WERI-Rb-1 (cell line): ENCODE results near the gene ANKMY2.

Experiments used
- DNase-seq: peaks from one replicate; pipeline ENCODE4 v3.0.0-alpha.2; 2020
- H3K27ac ChIP-seq: fragments of 250-450 bp; sonication (Bioruptor Pico); 2 replicates; pipeline ENCODE4 v1.5.1; 2020; ENCODE audit warnings: mild to moderate bottlenecking, moderate library complexity
- H3K27me3 ChIP-seq: fragments of 250-450 bp; sonication (Bioruptor Pico); 2 replicates; pipeline ENCODE4 v1.5.1; 2021; ENCODE audit warnings: mild to moderate bottlenecking, low read depth, moderate library complexity; ENCODE audit not compliant: insufficient read depth, severe bottlenecking
- H3K36me3 ChIP-seq: fragments of 250-450 bp; sonication (Bioruptor Pico); 2 replicates; pipeline ENCODE4 v1.5.1; 2020; ENCODE audit warnings: mild to moderate bottlenecking, moderate library complexity
- H3K4me3 ChIP-seq: 2 replicates; pipeline ENCODE4 v1.5.1; 2011; ENCODE audit warnings: low read depth, mild to moderate bottlenecking, control low read depth, low read length
- H3K9me3 ChIP-seq: fragments of 250-450 bp; sonication (Bioruptor Pico); 2 replicates; pipeline ENCODE4 v1.5.1; 2021; ENCODE audit warnings: mild to moderate bottlenecking, moderate library complexity; ENCODE audit not compliant: severe bottlenecking
- CTCF ChIP-seq: IDR thresholded peaks from 2 replicates; pipeline ENCODE4 v1.5.1; 2011; ENCODE audit warnings: low read depth, mild to moderate bottlenecking, control low read depth, inconsistent platforms, low read length

ANKMY2 gene

DNA sequence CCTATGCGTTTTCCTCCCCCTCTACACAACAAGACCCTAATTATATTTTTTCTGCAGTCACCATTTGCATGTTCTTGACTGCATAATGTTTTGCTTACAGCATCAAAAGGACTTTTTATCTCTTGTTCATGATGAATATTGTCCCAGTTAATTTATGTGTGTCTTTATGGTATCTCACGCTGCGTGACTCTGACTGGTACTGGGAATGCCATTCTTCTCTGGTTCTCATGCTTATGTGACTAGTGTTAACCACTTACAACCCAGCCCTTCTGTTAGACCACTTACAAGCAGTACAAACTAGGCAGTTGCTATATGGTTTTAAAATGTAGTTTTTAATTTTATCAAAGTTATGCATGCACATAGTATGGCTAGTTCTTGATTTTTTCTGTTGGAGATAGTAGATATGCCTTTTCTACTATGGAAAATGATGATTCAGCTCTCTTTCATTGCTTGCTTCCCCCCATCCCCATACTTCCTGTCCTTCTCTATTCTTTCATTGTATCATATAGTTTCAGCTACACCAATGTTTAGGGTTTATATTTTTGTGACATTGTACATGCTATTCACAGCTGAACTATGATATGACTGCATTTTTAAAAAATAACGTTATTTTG lies 25.3 kb upstream of the ANKMY2 start:
- Histone ChIP-seq H3K36me3 (peaks cover 49% of the 10 kb centered on the region), H3K9me3 (no peaks in the 10 kb centered on the region), H3K27me3 (no peaks in the 10 kb centered on the region), H3K27ac (no peak overlapping the region), H3K4me3 (no peak overlapping the region)
- DNase-seq: no peak
- TF ChIP-seq CTCF: no peak

DNA sequence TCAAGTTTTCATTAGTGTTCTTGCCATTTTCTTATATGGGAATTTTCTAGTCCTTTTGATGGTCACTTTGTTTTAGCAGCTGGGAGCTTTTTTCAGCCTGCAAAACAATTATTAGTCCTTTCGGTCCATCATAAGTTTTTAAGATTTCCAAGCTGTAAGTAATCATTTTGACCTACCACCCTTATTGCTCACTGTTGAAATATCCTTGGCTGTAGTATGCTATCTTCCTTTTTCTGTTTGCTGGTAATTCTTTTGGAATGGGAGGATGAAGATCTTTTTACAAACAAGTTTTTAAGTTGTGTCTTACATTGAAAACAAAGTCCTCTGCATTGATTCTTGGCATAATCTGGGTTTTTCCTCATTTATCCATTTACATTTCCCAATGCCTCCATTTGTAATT lies 24.5 kb upstream of the ANKMY2 start:
- Histone ChIP-seq H3K27me3 (no peaks in the 10 kb centered on the region), H3K36me3 (peaks cover 46% of the 10 kb centered on the region), H3K9me3 (no peaks in the 10 kb centered on the region), H3K4me3 (no peak overlapping the region), H3K27ac (no peak overlapping the region)
- DNase-seq: no peak
- TF ChIP-seq CTCF: no peak

DNA sequence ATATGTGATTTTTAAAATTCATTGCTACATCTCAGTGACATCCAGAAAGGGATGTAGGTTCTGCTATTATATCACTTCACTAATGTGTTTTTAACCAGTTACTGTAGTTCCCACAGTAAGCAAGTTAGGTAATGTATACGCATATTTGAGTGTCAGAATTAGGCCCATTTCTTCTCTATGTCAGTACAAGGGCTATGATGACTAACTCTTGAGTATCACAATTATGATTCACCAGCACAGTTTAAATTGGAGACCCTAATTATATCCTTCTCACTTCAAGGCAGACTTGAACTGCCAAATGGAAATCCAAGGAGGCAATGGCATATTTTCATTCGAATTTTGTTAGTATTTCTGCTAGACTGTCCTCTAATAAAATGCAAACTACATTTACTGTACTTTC lies 24.0 kb upstream of the ANKMY2 start:
- H3K9me3 ChIP-seq: no peaks in the 10 kb centered on the region
- no peak for TF ChIP-seq CTCF
- no peak overlapping the region for H3K4me3 ChIP-seq
- no peaks in the 10 kb centered on the region for H3K27me3 ChIP-seq
- H3K27ac ChIP-seq: no peak overlapping the region
- peaks cover 41% of the 10 kb centered on the region for H3K36me3 ChIP-seq
- no peak for DNase-seq

GRCh38 chr7:16668978-16669377 lies 23.4 kb upstream of the ANKMY2 start:
- H3K27me3 ChIP-seq: no peaks in the 10 kb centered on the region
- no peaks in the 10 kb centered on the region for H3K9me3 ChIP-seq
- DNase-seq: no peak
- H3K4me3 ChIP-seq: no peak overlapping the region
- TF ChIP-seq CTCF: no peak
- H3K36me3 ChIP-seq: peaks cover 37% of the 10 kb centered on the region
- no peak overlapping the region for H3K27ac ChIP-seq

GRCh38 chr7:16668049-16668858 lies 22.7 kb upstream of the ANKMY2 start:
- no peak for TF ChIP-seq CTCF
- DNase-seq: no peak
- Histone ChIP-seq H3K27ac (no peak overlapping the region), H3K27me3 (no peaks in the 10 kb centered on the region), H3K36me3 (peaks cover 34% of the 10 kb centered on the region), H3K9me3 (no peaks in the 10 kb centered on the region), H3K4me3 (no peak overlapping the region)

DNA sequence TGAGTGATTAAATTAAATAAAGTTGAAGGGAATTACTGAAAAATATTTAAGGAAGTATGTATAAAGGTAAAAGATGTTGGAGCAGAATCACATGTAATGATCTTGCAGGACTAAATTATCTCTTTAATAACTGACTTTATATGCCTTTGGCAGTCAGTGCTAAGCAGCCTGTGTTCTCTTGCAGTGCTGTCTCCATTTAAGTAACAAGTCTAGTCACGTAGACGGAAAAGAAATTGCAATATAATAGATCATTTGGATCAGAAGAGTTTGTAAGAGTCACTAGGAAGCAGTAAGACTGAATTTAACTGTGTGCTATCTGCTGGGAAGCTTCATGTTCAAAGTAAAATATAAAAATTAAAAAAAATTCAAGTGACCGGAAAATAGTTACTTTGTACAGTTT lies 21.8 kb upstream of the ANKMY2 start:
- Histone ChIP-seq H3K9me3 (no peaks in the 10 kb centered on the region), H3K27ac (no peak overlapping the region), H3K36me3 (peaks cover 34% of the 10 kb centered on the region), H3K4me3 (no peak overlapping the region), H3K27me3 (no peaks in the 10 kb centered on the region)
- no peak for TF ChIP-seq CTCF
- DNase-seq: no peak
